NCI-H1048 (cell line): Measurements from ENCODE around the gene EREG.
"Not testable (repeated sequence)": the region's sequence is repeated elsewhere in the genome, so short reads cannot be mapped to it uniquely, and the experiment has no call there.

ENCODE experiments used
- DNase-seq: peaks from one replicate; lab custom pipeline; 2025; lab: John Stamatoyannopoulos, UW

Gene EREG

DNA sequence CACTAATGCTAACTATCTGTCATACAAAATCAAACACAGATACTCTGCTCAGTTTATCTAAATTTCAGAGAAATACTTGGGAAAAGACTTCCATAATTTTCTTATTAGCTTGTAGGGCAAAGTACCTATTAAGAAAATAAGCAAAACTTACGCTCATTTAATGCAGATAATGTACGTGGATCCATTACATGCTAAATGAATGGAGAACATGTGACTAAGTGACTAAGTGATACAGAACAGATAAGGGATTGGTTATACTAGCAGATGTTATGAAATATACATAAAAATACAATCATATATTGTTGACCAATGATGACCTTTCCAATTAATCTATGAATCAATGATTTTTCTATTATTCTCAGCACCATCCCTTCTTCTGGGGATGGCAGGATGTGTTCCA, 25.7 kb downstream of the EREG start:
- DNase-seq = no peak

DNA sequence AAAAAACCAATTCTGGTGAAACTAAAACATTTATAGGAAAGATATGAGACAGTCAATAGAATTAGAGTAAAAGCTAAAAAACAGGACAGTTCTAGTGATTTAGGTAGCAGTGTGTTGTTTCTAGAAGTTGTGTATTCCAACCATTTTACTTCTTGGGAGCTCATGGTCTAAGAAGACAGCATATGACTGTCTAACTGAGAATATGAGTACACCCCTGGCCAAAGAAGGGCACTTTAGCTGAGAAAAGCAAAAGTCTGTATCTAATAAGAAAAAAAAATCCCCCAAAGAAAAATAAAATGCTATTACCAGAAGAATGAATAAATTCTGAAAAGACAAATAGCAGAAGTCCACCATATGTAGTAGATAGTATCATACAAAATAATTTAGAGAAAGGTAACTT, 26.4 kb downstream of the EREG start:
- no peak for DNase-seq

DNA sequence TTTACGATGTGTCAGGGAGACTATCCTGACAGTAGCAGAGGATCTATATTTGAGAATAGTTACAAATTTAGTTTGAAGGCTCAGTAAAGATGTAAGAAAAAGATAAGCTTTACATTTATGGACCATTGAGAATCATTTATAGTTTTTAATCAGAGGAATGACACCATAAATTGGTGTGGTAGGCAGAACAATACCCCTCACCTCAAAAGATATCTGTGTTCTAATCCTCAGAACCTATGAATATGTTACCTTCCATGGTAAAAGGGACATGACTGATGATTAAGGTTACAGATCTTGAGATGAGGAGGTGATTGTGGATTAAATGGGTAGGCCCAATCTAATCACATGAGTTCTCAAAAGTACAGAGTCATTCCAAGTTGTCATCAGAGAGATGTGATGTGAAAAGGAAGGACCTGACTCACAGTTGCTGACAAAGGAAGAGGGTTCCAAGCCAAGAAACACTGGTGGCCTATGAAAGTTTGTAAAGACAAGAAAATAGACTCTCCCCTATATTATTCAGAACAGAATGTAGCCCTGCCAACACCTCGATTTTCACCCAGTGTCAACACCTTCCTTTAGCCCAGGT, 27.0 kb downstream of the EREG start:
- DNase-seq = no peak

- no peak for DNase-seq
These were observed 29.7 kb downstream of the EREG start for GRCh38 chr4:74394476-74395136.

GRCh38 chr4:74395633-74396032, 30.7 kb downstream of the EREG start:
- DNase-seq = no peak

DNA sequence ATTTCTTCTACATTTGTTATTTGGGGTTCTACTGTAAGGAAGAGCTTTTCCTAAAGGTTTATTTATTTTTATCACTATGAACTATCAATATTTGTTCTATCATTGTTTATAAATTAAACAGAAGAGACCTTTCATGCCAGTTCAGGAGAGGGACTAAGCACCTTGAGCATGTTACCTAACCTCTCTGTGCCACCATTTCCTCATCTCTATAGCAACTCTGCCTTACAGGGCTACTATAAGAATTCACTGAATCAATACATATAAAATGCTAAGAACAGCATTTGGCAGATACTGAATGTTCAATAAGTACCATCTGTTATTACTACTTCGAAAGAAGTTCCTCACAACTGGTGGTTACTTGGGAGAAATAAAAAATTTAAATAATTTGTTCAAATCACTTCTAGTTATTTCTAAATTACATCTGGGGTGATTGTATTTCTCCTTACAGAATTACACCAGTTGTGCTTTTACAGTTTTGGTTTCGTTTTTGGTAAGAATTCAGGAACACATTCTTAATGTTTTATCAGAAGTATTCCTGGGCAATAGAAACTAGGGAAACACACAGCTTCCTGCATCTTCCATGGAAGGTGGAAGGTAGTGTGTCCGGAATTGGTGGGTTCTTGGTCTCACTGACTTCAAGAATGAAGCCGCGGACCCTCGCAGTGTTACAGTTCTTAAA, 32.9 kb downstream of the EREG start:
- DNase-seq = no peak

DNA sequence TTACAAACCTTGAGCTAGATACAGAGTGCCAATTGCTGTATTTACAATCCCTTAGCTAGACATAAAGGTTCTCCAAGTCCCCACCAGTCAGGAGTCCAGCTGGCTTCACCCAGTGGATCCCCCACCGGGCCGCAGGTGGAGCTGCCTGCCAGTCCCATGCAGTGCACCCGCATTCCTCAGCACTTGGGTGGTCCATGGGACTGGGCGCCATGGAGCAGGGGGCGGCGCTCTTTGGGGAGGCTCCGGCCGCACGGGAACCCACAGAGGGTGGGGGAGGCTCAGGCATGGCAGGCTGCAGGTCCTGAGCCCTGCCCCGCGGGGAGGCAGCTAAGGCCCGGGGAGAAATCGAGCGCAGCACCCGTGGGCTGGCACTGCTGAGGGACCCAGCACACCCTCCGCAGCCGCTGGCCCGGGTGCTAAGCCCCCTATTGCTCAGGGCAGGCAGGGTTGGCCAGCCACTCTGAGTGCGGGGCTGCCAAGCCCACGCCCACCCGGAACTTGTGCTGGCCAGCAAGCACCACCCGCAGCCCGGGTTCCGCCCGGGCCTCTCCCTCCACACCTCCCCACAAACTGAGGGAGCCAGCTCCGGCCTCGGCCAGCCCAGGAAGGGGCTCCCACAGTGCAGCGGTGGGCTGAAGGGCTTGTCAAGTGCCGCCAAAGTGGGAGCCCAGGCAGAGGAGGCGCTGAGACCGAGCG, 34.1 kb downstream of the EREG start:
- DNase-seq = not testable (repeated sequence)

- DNase-seq = no peak
These were observed 35.5 kb downstream of the EREG start for GRCh38 chr4:74400395-74400794.

DNA sequence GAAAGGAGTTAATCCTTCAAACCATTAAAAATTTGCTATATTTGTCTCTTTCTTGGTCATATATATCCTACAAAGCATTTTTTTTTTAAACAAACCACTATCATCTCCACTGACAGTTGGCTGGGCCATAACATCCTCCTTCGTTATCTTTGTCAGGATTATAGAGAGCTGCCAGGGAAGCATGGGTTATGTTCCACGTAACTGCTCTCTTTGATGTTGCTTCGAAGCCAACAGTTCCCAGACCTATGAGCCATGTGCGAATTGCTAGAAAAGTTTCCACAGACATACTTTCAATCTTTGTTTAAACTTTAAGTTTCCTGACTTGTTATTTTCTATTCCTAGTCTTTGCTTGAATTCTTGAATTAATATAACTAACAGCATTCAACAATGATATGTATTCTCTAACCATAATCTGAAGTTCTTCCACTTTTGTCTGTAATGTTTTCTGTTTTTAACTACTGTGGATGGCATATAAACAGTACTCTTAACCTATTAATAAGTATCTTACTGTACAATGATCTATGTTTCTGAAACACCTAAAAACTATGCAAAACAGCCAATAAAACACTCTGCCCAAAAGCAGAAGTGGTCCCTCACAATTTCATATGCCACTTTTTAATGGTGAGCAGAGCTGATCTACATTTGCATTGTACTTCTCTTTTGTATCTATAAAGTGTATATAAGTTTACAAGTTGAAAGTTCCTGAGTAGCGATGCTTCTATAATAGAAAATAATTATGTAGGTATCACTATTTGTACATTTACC, 37.9 kb downstream of the EREG start:
- no peak for DNase-seq

DNA sequence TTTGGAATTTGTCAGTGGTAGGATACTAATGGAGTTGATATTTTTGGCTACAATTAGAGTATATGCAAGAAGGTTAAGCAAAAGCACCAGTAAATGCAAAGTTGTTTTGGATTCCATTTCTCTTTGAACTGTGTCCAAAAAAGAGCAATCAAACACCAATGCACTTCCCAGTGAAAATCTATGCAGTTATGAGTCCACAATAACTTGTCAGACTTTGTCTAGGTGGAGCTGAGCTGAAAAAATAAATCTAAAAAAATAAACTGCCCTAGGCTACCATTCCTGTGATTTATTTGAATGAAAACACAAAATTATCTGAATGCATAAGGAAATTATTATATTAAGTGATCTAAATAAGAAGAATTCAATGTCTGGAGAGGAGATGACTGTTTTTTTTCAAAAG, 42.9 kb downstream of the EREG start:
- no peak for DNase-seq

- DNase-seq = no peak
These were observed 43.7 kb downstream of the EREG start for GRCh38 chr4:74408639-74409038.

DNA sequence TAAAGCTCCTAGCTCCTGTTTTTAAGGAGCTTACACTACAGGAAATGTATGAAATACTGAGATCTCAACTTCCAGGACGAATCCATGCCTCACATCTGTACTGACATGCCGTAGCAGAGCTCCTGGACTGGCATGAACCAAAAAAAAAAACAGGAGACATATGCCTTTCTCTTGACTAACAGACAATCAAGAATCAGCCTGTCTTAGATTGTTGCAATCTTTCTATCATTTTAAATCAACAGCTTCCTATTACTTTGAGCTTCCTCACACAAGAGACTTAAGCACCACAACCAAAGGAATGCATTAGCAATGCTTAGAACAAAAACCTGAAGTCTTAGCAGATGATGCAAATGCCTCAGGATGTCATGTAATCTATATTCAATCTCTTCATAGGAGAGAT, 45.3 kb downstream of the EREG start:
- DNase-seq = no peak

DNA sequence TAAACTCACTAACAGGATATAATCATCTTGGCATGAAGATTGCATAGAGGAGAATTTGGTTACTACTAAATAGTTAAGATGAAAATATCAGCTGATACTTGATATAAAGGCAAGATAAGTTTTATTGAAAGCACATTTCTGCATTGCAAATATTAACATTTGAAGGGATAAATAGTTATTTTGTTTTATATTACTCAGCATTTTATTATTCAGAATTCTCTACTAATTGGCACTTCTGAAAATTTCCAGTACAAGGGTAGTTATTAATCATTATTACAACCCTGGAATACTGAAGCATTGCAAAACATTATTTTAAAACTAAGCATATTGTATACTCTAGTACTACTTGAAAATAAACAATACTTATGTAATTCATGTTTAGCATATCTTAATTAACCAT, 47.3 kb downstream of the EREG start:
- DNase-seq = no peak

GRCh38 chr4:74413265-74413664, 48.3 kb downstream of the EREG start:
- DNase-seq = no peak

DNA sequence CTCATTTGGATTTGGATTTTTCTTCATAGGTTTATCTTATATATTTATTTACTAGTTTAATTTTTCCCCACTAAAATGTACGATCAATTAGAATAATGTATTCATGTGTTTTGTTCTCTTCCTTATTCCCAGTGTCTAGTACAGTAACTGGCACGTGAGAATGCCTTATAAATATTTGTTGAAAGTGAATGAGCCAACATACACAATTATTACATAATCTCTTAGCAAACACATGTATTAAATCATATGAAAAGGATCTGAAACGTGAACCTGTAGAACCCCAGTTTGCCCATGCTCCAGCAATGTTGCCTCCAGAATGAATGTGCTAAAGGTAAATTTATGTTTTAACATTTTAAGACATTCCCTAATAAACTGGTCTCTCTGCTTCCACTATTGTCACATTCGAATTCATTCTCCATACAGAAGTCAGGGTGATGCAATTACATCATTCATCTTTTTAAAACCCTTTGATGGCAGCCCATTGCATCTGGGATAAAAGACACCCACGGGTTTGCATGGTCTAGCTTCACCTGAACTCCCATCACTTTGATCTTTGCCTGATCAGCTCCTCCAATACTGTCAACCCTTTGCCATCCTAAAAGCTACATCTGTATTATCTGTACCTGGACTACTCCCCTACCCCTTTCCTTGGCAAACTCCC, 49.3 kb downstream of the EREG start:
- DNase-seq = no peak

GRCh38 chr4:74415602-74416300, 50.8 kb downstream of the EREG start:
- DNase-seq = no peak

DNA sequence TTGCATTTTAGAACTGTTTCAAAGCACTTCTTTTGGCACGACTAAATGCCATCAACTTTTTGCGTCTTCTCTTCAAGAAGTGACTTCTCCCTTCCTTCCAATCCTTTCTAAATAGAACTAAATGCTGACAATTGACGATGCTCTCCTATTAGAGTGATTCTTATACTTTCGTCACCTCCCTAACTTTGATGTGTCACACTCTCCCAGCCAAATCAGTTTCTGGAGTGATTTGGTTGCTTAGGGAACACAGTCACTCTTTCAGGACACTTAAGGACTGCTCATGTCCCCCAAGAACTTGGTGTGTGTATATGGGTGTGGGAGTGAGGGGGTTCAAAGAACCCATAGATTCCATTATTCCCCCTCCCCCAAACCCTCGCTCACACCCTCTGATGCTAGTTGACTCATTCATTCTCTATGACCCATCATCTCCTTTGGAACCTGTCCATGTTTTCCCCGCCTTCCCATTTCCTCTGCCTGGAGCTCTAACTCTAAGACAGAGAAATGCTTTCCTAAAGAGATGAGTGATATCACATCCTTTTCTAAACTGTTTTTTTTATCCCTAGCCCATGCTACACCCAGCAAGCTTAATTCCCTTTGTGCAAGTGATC, 53.2 kb downstream of the EREG start:
- DNase-seq = no peak

- no peak for DNase-seq
These were observed 55.9 kb downstream of the EREG start for GRCh38 chr4:74420863-74421262.

GRCh38 chr4:74423104-74423503, 58.2 kb downstream of the EREG start:
- DNase-seq = no peak

DNA sequence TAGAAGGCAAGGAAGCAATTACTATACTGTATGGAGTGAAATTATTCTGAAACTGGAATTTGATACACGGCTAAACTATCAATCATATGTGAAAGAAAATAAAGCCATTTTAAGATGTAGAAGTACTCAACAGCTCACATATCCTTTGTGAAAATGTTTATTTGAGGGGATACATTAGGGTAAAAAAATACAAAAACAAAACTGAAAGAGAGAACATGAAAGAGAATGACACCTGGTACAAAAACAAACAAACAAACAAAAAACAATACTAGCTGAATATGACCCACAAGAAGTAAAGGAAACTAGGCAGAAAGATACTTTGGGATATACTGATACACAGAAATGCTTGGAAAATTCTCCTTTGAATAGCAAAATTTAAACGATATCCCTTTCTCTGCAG, 59.2 kb downstream of the EREG start:
- DNase-seq = no peak

GRCh38 chr4:74426101-74426500, 61.2 kb downstream of the EREG start:
- DNase-seq = no peak
